Body of pancreas (tissue), 4 donors: ENCODE data around the gene NAA25. TPM values are rescaled to one million over a fixed set of nuclear protein-coding genes. Genes with fewer than 3 reads are reported as not detected.
"Not testable (repeated sequence)": the region's sequence is repeated elsewhere in the genome, so short reads cannot be mapped to it uniquely, and the experiment has no call there.

Source experiments
- ATAC-seq: fragments of 150-250 bp; one replicate; pipeline ENCODE4 v1.9.1; 2016
- DNase-seq, 4 donors: peaks; one replicate each; pipeline ENCODE4 v3.0.0-alpha.2; 2019
- H3K27ac ChIP-seq, 4 donors: fragments of 200-600 bp; sonication (generic); 1 replicate in 3 of 4; 2 replicates in 1 of 4; pipeline versions ENCODE4 v1.5.1 to v1.6.1; 2016 to 2019; ENCODE audit warnings: mild to moderate bottlenecking in 1 of 4, mixed read lengths in 1 of 4, moderate library complexity in 1 of 4
- H3K27me3 ChIP-seq, 2 donors: fragments of 200-600 bp; sonication (generic); one replicate each; pipeline ENCODE4 v1.6.0; 2016; ENCODE audit warnings: mild to moderate bottlenecking in 1 of 2
- H3K36me3 ChIP-seq, 2 donors: fragments of 200-600 bp; sonication (generic); replicated peaks in 1 of 2; 2 replicates each; pipeline ENCODE4 v1.5.1; 2016; ENCODE audit warnings: low read depth in 2 of 2; ENCODE audit not compliant: insufficient read depth in 1 of 2
- H3K4me1 ChIP-seq: fragments of 200-600 bp; sonication (generic); one replicate; pipeline ENCODE4 v1.6.0; 2016
- H3K4me3 ChIP-seq, 2 donors: fragments of 200-600 bp; sonication (generic); 1 replicate in 1 of 2; 2 replicates in 1 of 2; pipeline ENCODE4 v1.5.1; 2016 to 2019
- H3K9me3 ChIP-seq, 3 donors: fragments of 200-600 bp; sonication (generic); 1 replicate in 2 of 3; 2 replicates in 1 of 3; pipeline ENCODE4 v1.5.1; 2016
- POLR2A ChIP-seq, 3 donors: fragments of 450-650 bp; IDR thresholded peaks; one replicate each; pipeline ENCODE4 v1.6.1; 2016; ENCODE audit warnings: antibody characterized with exemption in 3 of 3, mild to moderate bottlenecking in 2 of 3
- WGBS, 2 donors: methylation state at CpG; one replicate each; pipeline ENCODE4 v1.1.5; 2017; 5-methylcytosine and 5-hydroxymethylcytosine counted together
- intact Hi-C: fragments of 100-400 bp; cut with DNase I; formaldehyde crosslinking; loops from one replicate; pipeline ENCODE4 v1.15.1; 2023
- total RNA-seq, 2 donors: library from RNA; depleted of rRNA; stranded (reverse); fragments of >200 nt; gene quantifications; one replicate each; pipeline ENCODE4 v1.1.0, GENCODE V29; 2016
- TF ChIP-seq, protein P1 (sequence below), 7 experiments: fragments of 450-650 bp in 4 of 7; fragments of 200-600 bp in 3 of 7; sonication (generic) in 3 of 7; IDR thresholded peaks; one replicate each; pipeline ENCODE4 v1.5.1; 2016 to 2019; ENCODE audit warnings: antibody characterized with exemption in 7 of 7

The NAA25 gene
- total RNA-seq, 2 donors from 2014 or later = 12.5 to 17.6 TPM

DNA sequence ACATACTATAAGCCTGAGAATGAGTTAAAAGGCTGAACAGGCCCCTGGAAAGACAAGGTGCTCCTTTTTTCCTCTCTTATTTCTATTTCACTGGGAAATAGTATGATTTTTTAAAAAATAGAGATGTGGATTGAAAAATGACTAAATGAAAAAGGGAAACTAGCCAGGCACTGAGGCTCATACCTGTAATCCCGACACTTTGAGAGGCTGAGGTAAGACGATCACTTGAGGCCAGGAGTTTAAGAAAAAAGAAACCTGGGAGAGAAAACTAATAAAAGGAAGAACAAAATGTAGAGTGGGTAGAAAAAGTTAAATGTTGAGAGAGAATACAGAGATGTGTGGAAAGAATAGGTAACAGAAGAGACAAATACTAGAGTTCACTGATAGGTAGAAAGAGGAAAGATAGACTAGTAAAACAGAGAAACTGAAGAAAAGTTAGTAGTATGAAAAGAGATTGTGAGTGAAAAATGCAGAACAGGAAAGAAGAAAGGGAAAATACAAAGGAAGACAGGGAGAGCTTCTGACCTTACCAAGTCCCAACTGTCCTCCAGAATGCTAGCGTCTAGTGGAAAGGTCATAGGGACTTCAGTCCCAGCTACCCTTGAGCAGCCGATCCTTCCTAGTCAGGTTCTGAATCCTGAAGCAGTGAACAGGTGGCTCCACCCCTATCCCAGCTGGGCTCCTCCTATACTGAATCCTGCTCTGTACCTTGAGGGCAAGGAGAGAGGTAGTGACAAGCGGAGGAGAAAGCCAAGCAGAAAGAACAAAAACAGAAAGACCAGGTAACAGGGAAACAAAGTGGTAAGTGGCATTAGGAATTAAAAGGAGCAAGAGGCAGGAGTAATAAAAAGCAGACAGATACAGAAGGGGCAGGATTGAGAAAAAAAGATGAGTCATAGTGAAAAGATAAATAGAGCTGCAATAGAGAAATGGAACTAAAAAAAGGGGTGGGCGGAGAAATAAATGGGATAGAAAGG, 102.9 kb downstream of the NAA25 start:
- ATAC-seq = peak; percentile 71
- WGBS, 2 donors = 46 to 61% methylated on average over 6 of the region's 6 CpGs
- TF ChIP-seq, protein P1, sequence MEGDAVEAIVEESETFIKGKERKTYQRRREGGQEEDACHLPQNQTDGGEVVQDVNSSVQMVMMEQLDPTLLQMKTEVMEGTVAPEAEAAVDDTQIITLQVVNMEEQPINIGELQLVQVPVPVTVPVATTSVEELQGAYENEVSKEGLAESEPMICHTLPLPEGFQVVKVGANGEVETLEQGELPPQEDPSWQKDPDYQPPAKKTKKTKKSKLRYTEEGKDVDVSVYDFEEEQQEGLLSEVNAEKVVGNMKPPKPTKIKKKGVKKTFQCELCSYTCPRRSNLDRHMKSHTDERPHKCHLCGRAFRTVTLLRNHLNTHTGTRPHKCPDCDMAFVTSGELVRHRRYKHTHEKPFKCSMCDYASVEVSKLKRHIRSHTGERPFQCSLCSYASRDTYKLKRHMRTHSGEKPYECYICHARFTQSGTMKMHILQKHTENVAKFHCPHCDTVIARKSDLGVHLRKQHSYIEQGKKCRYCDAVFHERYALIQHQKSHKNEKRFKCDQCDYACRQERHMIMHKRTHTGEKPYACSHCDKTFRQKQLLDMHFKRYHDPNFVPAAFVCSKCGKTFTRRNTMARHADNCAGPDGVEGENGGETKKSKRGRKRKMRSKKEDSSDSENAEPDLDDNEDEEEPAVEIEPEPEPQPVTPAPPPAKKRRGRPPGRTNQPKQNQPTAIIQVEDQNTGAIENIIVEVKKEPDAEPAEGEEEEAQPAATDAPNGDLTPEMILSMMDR (IDR thresholded peaks at IDR 0.05) = no peak
- no peak for TF ChIP-seq POLR2A (IDR thresholded peaks at IDR 0.05)
- H3K4me1 ChIP-seq = peaks cover 9% of the 10 kb centered on the region
- H3K9me3 ChIP-seq = no peaks in the 10 kb centered on the region
- H3K27ac ChIP-seq = no peak overlapping the region
- intact Hi-C loops = no loop called here
- H3K4me3 ChIP-seq = no peak overlapping the region
- no peaks in the 10 kb centered on the region for H3K27me3 ChIP-seq
- H3K36me3 ChIP-seq = no peaks in the 10 kb centered on the region
- DNase-seq = peak in 3 of 4 donors; percentile 31 to 65 (median 46)

DNA sequence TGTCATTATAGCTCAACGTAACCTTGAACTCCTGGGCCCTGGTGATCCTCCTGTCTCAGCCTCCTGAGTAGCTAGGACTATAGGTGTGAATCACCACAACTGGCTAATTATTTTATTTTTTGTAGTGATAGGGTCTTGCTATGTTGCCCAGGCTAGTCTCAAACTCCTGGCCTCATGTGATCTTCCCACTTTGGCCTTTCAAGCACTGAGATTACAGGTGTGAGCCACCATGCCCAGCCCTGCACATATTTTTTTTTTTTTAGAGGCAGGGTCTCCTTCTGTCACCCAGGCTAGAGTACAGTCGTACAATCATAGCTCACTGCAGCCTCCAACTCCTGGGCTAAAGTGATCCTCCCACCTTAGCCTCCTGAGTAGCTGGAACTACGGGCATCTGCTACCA, 104.5 kb downstream of the NAA25 start:
- H3K27me3 ChIP-seq = no peaks in the 10 kb centered on the region
- H3K36me3 ChIP-seq = no peaks in the 10 kb centered on the region
- H3K4me3 ChIP-seq = no peak overlapping the region
- WGBS, 2 donors = 91 to 93% methylated on average over 3 of the region's 3 CpGs
- intact Hi-C loops = no loop called here
- ATAC-seq (no peak), DNase-seq (no peak)
- H3K27ac ChIP-seq = no peak overlapping the region
- H3K9me3 ChIP-seq = no peaks in the 10 kb centered on the region
- H3K4me1 ChIP-seq = peaks cover 6% of the 10 kb centered on the region
- no peak for TF ChIP-seq POLR2A (IDR thresholded peaks at IDR 0.05)
- TF ChIP-seq, protein P1 (IDR thresholded peaks at IDR 0.05) = no peak

DNA sequence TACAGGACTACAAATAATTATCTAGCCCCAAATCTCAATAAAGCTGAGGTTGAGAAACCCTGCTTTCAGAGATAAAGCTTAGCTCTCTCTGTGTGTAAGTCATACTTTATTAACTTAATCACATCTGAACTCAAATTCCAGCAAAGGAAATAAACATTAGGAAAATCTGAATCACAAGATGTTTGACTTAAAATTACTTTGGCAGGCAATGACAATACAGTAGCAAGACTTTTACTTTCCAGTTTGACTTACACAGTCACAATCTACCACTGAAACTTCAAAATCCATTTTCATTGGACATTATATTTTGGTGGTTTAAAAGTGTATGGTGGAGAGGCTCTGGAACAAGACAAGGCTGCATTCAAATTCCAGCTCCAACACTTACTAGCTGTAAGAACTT, 107.0 kb downstream of the NAA25 start:
- no peaks in the 10 kb centered on the region for H3K4me1 ChIP-seq
- no peaks in the 10 kb centered on the region for H3K9me3 ChIP-seq
- H3K4me3 ChIP-seq = no peak overlapping the region
- DNase-seq (no peak), ATAC-seq (no peak)
- no peak for TF ChIP-seq POLR2A (IDR thresholded peaks at IDR 0.05)
- TF ChIP-seq, protein P1 (IDR thresholded peaks at IDR 0.05) = no peak
- no peaks in the 10 kb centered on the region for H3K27me3 ChIP-seq
- H3K27ac ChIP-seq = no peak overlapping the region
- intact Hi-C loops = no loop called here
- H3K36me3 ChIP-seq = no peaks in the 10 kb centered on the region

DNA sequence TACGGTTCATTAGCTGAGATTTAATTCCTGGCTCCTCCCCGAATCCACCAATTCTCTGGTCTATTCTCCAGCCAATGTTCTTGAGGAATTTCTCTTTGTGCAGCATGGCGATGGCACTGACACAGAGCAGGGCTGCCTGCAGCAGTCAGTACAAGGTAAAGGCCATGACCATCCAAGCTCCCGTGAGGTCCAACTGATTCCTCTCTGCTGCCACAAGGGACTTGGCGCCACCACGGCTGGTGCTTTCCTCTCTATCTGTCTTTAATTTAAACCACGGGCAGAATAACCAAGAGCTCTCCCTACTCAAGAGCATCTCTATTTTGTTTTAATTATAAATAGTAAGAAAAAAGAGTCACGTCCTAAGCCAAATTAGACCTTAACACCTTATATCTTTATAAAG, 107.8 kb downstream of the NAA25 start:
- H3K9me3 ChIP-seq = no peaks in the 10 kb centered on the region
- TF ChIP-seq, protein P1 (IDR thresholded peaks at IDR 0.05) = no peak
- no peak for TF ChIP-seq POLR2A (IDR thresholded peaks at IDR 0.05)
- ATAC-seq = no peak
- H3K36me3 ChIP-seq = no peaks in the 10 kb centered on the region
- DNase-seq = no peak
- H3K27ac ChIP-seq = no peak overlapping the region
- no peak overlapping the region for H3K4me3 ChIP-seq
- 90 to 91% methylated on average over 8 of the region's 8 CpGs for WGBS, 2 donors
- H3K4me1 ChIP-seq = no peaks in the 10 kb centered on the region
- H3K27me3 ChIP-seq = no peaks in the 10 kb centered on the region
- intact Hi-C loops = no loop called here

DNA sequence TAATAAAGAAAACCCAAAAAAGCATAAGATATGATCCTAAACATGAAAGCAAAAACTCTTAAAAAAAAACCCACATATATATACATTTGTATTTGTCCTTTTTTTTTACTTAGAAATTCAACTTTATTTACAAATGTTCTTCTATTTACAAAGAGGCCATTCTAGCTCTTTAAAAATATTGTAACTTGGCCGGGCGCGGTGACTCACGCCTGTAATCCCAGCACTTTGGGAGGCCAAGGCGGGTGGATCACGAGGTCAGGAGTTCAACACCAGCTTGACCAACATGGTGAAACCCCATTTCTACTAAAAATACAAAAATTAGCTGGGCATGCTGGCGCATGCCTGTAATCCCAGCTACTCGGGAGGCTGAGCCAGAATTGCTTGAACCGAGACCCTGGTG, 109.5 kb downstream of the NAA25 start:
- H3K4me1 ChIP-seq, H3K36me3 ChIP-seq, H3K9me3 ChIP-seq, H3K4me3 ChIP-seq, DNase-seq, H3K27me3 ChIP-seq, ATAC-seq, H3K27ac ChIP-seq, intact Hi-C loops: not testable (repeated sequence)
- 92 to 95% methylated on average over 9 of the region's 9 CpGs for WGBS, 2 donors
